CMK (cell line): ENCODE data around the gene FOXK2.
"Not testable (repeated sequence)": the region's sequence is repeated elsewhere in the genome, so short reads cannot be mapped to it uniquely, and the experiment has no call there.

Source experiments
- DNase-seq: peaks from one replicate; pipeline ENCODE4 v3.0.0-alpha.2; 2010; ENCODE audit warnings: low read depth

The FOXK2 gene

GRCh38 chr17:82495844-82496528 lies 23.5 kb upstream of the FOXK2 start:
- no peak for DNase-seq

- peak; percentile 95 for DNase-seq
Measured at GRCh38 chr17:82496529-82497434, 22.8 kb upstream of the FOXK2 start.

GRCh38 chr17:82497483-82498405 lies 21.8 kb upstream of the FOXK2 start:
- DNase-seq = no peak

GRCh38 chr17:82502207-82502606 lies 17.3 kb upstream of the FOXK2 start:
- no peak for DNase-seq

GRCh38 chr17:82503094-82503727 lies 16.3 kb upstream of the FOXK2 start:
- no peak for DNase-seq

- DNase-seq = no peak
Measured at GRCh38 chr17:82503728-82504308, 15.7 kb upstream of the FOXK2 start.

GRCh38 chr17:82505296-82505695 lies 14.2 kb upstream of the FOXK2 start:
- DNase-seq = no peak

GRCh38 chr17:82506402-82506801 lies 13.1 kb upstream of the FOXK2 start:
- not testable (repeated sequence) for DNase-seq

GRCh38 chr17:82507631-82508175 lies 11.8 kb upstream of the FOXK2 start:
- no peak for DNase-seq

- DNase-seq = not testable (repeated sequence)
Measured at GRCh38 chr17:82511642-82512041, 7.9 kb upstream of the FOXK2 start.

GRCh38 chr17:82513864-82514263 lies 5.7 kb upstream of the FOXK2 start:
- not testable (repeated sequence) for DNase-seq

GRCh38 chr17:82517230-82517865 lies 2.2 kb upstream of the FOXK2 start:
- no peak for DNase-seq

- DNase-seq = no peak
Measured at GRCh38 chr17:82519971-82520903, 705 bp downstream of the FOXK2 start.

GRCh38 chr17:82524540-82524939 lies 5.0 kb downstream of the FOXK2 start:
- no peak for DNase-seq

- no peak for DNase-seq
Measured at GRCh38 chr17:82525712-82526111, 6.2 kb downstream of the FOXK2 start.

- DNase-seq = no peak
Measured at GRCh38 chr17:82527898-82528297, 8.4 kb downstream of the FOXK2 start.

GRCh38 chr17:82528484-82529265 lies 9.1 kb downstream of the FOXK2 start:
- no peak for DNase-seq

GRCh38 chr17:82529914-82530300 lies 10.4 kb downstream of the FOXK2 start:
- DNase-seq = no peak
